Measurements from ENCODE around the gene RBM19. TPM values are rescaled to one million over a fixed set of nuclear protein-coding genes. Genes with fewer than 3 reads are reported as not detected.

The RBM19 gene
- total and polyA plus RNA-seq, 2 donors (not counting 1 experiment from before 2014, with no cell fraction given): 10.5 to 16.5 TPM

GRCh38 chr12:113782873-113783272 is 183.3 kb downstream of the RBM19 start:
- H2AFZ ChIP-seq (ENCODE audit: low read length): no peak overlapping the region
- H3K36me3 ChIP-seq (ENCODE audit: control insufficient read depth, insufficient read depth, low read length): no peaks in the 10 kb centered on the region
- no peaks in the 10 kb centered on the region for H3K4me1 ChIP-seq (ENCODE audit: control insufficient read depth, extremely low read depth, insufficient read depth, low read length)
- H4K20me1 ChIP-seq (ENCODE audit: control insufficient read depth, extremely low read depth, insufficient read depth, low read length): no peaks in the 10 kb centered on the region
- DNase-seq (ENCODE audit: low read depth in 2 of 2): no peak
- H3K27ac ChIP-seq (ENCODE audit: insufficient read depth, low read length): no peak overlapping the region
- H3K79me2 ChIP-seq (ENCODE audit: control insufficient read depth, insufficient read depth, low read length): no peaks in the 10 kb centered on the region
- H3K4me2 ChIP-seq (ENCODE audit: extremely low read depth, insufficient read depth, low read length): no peak overlapping the region
- no peak overlapping the region for H3K9ac ChIP-seq (ENCODE audit: insufficient read depth, low read length)
- peaks cover 2% of the 10 kb centered on the region for H3K27me3 ChIP-seq (ENCODE audit: control insufficient read depth, insufficient read depth, low read length)
- H3K4me3 ChIP-seq (replicated peaks in 1 of 4; ENCODE audit: control extremely low read depth in 1 of 4, insufficient read depth in 1 of 4, low read depth in 3 of 4, low read length in 4 of 4): no peak overlapping the region
- TF ChIP-seq CTCF (conservative IDR thresholded peaks at IDR 0.05 in 1 of 2, IDR thresholded peaks at IDR 0.05 in 1 of 2; ENCODE audit: low read depth in 1 of 2, low read length in 2 of 2) (no peak), EZH2 (IDR thresholded peaks at IDR 0.05; ENCODE audit: low read length, missing control alignments) (no peak)
- H3K9me3 ChIP-seq (ENCODE audit: control insufficient read depth, insufficient read depth, low read depth, low read length): no peaks in the 10 kb centered on the region

- Histone ChIP-seq H2AFZ (ENCODE audit: low read length) (no peak overlapping the region), H3K9me3 (ENCODE audit: control insufficient read depth, insufficient read depth, low read depth, low read length) (no peaks in the 10 kb centered on the region), H3K4me2 (ENCODE audit: extremely low read depth, insufficient read depth, low read length) (no peak overlapping the region), H3K4me1 (ENCODE audit: control insufficient read depth, extremely low read depth, insufficient read depth, low read length) (no peaks in the 10 kb centered on the region), H3K9ac (ENCODE audit: insufficient read depth, low read length) (no peak overlapping the region), H3K27ac (ENCODE audit: insufficient read depth, low read length) (no peak overlapping the region), H3K4me3 (replicated peaks in 1 of 4; ENCODE audit: control extremely low read depth in 1 of 4, insufficient read depth in 1 of 4, low read depth in 3 of 4, low read length in 4 of 4) (no peak overlapping the region), H3K79me2 (ENCODE audit: control insufficient read depth, insufficient read depth, low read length) (no peaks in the 10 kb centered on the region), H3K36me3 (ENCODE audit: control insufficient read depth, insufficient read depth, low read length) (no peaks in the 10 kb centered on the region), H3K27me3 (ENCODE audit: control insufficient read depth, insufficient read depth, low read length) (peaks cover 2% of the 10 kb centered on the region), H4K20me1 (ENCODE audit: control insufficient read depth, extremely low read depth, insufficient read depth, low read length) (no peaks in the 10 kb centered on the region)
- TF ChIP-seq EZH2 (IDR thresholded peaks at IDR 0.05; ENCODE audit: low read length, missing control alignments) (no peak), CTCF (conservative IDR thresholded peaks at IDR 0.05 in 1 of 2, IDR thresholded peaks at IDR 0.05 in 1 of 2; ENCODE audit: low read depth in 1 of 2, low read length in 2 of 2) (no peak)
- peak; percentile 48 to 54 for DNase-seq (ENCODE audit: low read depth in 2 of 2)
Observed at GRCh38 chr12:113781415-113782198, 184.5 kb downstream of the RBM19 start.

GRCh38 chr12:113779774-113780173 is 186.4 kb downstream of the RBM19 start:
- no peaks in the 10 kb centered on the region for H3K79me2 ChIP-seq (ENCODE audit: control insufficient read depth, insufficient read depth, low read length)
- no peaks in the 10 kb centered on the region for H3K27me3 ChIP-seq (ENCODE audit: control insufficient read depth, insufficient read depth, low read length)
- TF ChIP-seq EZH2 (IDR thresholded peaks at IDR 0.05; ENCODE audit: low read length, missing control alignments) (no peak), CTCF (conservative IDR thresholded peaks at IDR 0.05 in 1 of 2, IDR thresholded peaks at IDR 0.05 in 1 of 2; ENCODE audit: low read depth in 1 of 2, low read length in 2 of 2) (no peak)
- H3K9ac ChIP-seq (ENCODE audit: insufficient read depth, low read length): no peak overlapping the region
- H3K4me3 ChIP-seq (replicated peaks in 1 of 4; ENCODE audit: control extremely low read depth in 1 of 4, insufficient read depth in 1 of 4, low read depth in 3 of 4, low read length in 4 of 4): no peak overlapping the region
- H3K4me2 ChIP-seq (ENCODE audit: extremely low read depth, insufficient read depth, low read length): no peak overlapping the region
- no peaks in the 10 kb centered on the region for H3K9me3 ChIP-seq (ENCODE audit: control insufficient read depth, insufficient read depth, low read depth, low read length)
- H3K27ac ChIP-seq (ENCODE audit: insufficient read depth, low read length): no peak overlapping the region
- H3K36me3 ChIP-seq (ENCODE audit: control insufficient read depth, insufficient read depth, low read length): no peaks in the 10 kb centered on the region
- no peak overlapping the region for H2AFZ ChIP-seq (ENCODE audit: low read length)
- H4K20me1 ChIP-seq (ENCODE audit: control insufficient read depth, extremely low read depth, insufficient read depth, low read length): no peaks in the 10 kb centered on the region
- no peaks in the 10 kb centered on the region for H3K4me1 ChIP-seq (ENCODE audit: control insufficient read depth, extremely low read depth, insufficient read depth, low read length)
- no peak for DNase-seq (ENCODE audit: low read depth in 2 of 2)
